ENCODE results near the gene RGS6.

- TF ChIP-seq POLR2A (IDR thresholded peaks at IDR 0.05; ENCODE audit: low read length) (no peak), GATA1 (IDR thresholded peaks at IDR 0.05; ENCODE audit: low read depth, low read length) (no peak)
These were observed 679.8 kb downstream of the RGS6 start for GRCh38 chr14:72612041-72612440.
